Measurements from ENCODE around the gene LHFPL4. TPM values are rescaled to one million over a fixed set of nuclear protein-coding genes. Genes with fewer than 3 reads are reported as not detected.

LHFPL4 gene
- polyA plus RNA-seq, 3 donors, result not detected

- Histone ChIP-seq H3K4me3 (replicated peaks in 1 of 3; ENCODE audit: low read depth in 2 of 3, low read length in 3 of 3) (no peak overlapping the region), H3K27me3 (ENCODE audit: control insufficient read depth in 2 of 2, insufficient read depth in 2 of 2, low read length in 2 of 2) (no peaks in the 10 kb centered on the region), H3K9ac (ENCODE audit: insufficient read depth, low read length, poor library complexity, severe bottlenecking) (no peak overlapping the region), H2AFZ (ENCODE audit: insufficient read depth, low read depth, low read length, poor library complexity, severe bottlenecking) (no peak overlapping the region), H3K27ac (ENCODE audit: low read depth in 1 of 2, low read length in 2 of 2) (peak overlapping the region in 1 of 2 donors; percentile 62), H3K79me2 (ENCODE audit: insufficient read depth, low read length) (no peaks in the 10 kb centered on the region), H3K36me3 (replicated peaks in 1 of 2; ENCODE audit: control insufficient read depth in 1 of 2, insufficient read depth in 2 of 2, low read length in 2 of 2) (peaks cover 95 to 97% of the 10 kb centered on the region in 2 donors), H4K20me1 (ENCODE audit: insufficient read depth, low read length) (peaks cover 19% of the 10 kb centered on the region), H3K9me3 (replicated peaks in 1 of 2; ENCODE audit: control insufficient read depth in 1 of 2, insufficient read depth in 1 of 2, low read length in 2 of 2) (no peaks in the 10 kb centered on the region), H3K4me2 (replicated peaks; ENCODE audit: extremely low read depth, low read length, poor library complexity, severe bottlenecking) (no peak overlapping the region), H3K4me1 (ENCODE audit: control insufficient read depth in 1 of 2, insufficient read depth in 2 of 2, low read length in 2 of 2) (no peaks in the 10 kb centered on the region)
- intact Hi-C loops (cut with micrococcal nuclease), result loop anchor here in 1 of 2 donors (10.0 kb wide), 1 partner anchor 212 kb away; no protein-coding TSS in a partner anchor
- WGBS (ENCODE audit: insufficient coverage), result no CpG with 5 or more reads among the region's 2 CpGs
- Mint-ChIP-seq H3K27ac (peak overlapping the region in 4 of 7 donors; percentile 65 to 85 (median 74)), H3K4me3 (no peak overlapping the region), H3K9me3 (no peaks in the 10 kb centered on the region), H3K27me3 (ENCODE audit: low read depth in 3 of 3) (peaks cover 0 to 1% (median 0%) of the 10 kb centered on the region in 3 donors), H3K4me1 (peaks cover 2% of the 10 kb centered on the region), H3K36me3 (peaks cover 71 to 85% of the 10 kb centered on the region in 2 donors)
- no peak for DNase-seq
- TF ChIP-seq CTCF (IDR thresholded peaks at IDR 0.05), result no peak
Observed at GRCh38 chr3:9452417-9452816, 101.2 kb downstream of the LHFPL4 start.

GRCh38 chr3:9450991-9451390, 102.6 kb downstream of the LHFPL4 start:
- Mint-ChIP-seq H3K4me3 (no peak overlapping the region), H3K27me3 (ENCODE audit: low read depth in 3 of 3) (peaks cover 0 to 2% (median 0%) of the 10 kb centered on the region in 3 donors), H3K4me1 (peaks cover 2% of the 10 kb centered on the region), H3K36me3 (peaks cover 79 to 85% of the 10 kb centered on the region in 2 donors), H3K9me3 (no peaks in the 10 kb centered on the region), H3K27ac (no peak overlapping the region)
- Histone ChIP-seq H3K9ac (ENCODE audit: insufficient read depth, low read length, poor library complexity, severe bottlenecking) (no peak overlapping the region), H3K79me2 (ENCODE audit: insufficient read depth, low read length) (no peaks in the 10 kb centered on the region), H3K36me3 (replicated peaks in 1 of 2; ENCODE audit: control insufficient read depth in 1 of 2, insufficient read depth in 2 of 2, low read length in 2 of 2) (peaks cover 95 to 100% of the 10 kb centered on the region in 2 donors), H3K4me2 (replicated peaks; ENCODE audit: extremely low read depth, low read length, poor library complexity, severe bottlenecking) (no peak overlapping the region), H3K4me3 (replicated peaks in 1 of 3; ENCODE audit: low read depth in 2 of 3, low read length in 3 of 3) (no peak overlapping the region), H3K4me1 (ENCODE audit: control insufficient read depth in 1 of 2, insufficient read depth in 2 of 2, low read length in 2 of 2) (no peaks in the 10 kb centered on the region), H4K20me1 (ENCODE audit: insufficient read depth, low read length) (peaks cover 19% of the 10 kb centered on the region), H2AFZ (ENCODE audit: insufficient read depth, low read depth, low read length, poor library complexity, severe bottlenecking) (no peak overlapping the region), H3K27ac (ENCODE audit: low read depth in 1 of 2, low read length in 2 of 2) (peak overlapping the region in 1 of 2 donors; percentile 62), H3K9me3 (replicated peaks in 1 of 2; ENCODE audit: control insufficient read depth in 1 of 2, insufficient read depth in 1 of 2, low read length in 2 of 2) (no peaks in the 10 kb centered on the region), H3K27me3 (ENCODE audit: control insufficient read depth in 2 of 2, insufficient read depth in 2 of 2, low read length in 2 of 2) (no peaks in the 10 kb centered on the region)
- WGBS (ENCODE audit: insufficient coverage), result no CpG with 5 or more reads among the region's 2 CpGs
- intact Hi-C loops (cut with micrococcal nuclease), result loop anchor here in 1 of 2 donors (10.0 kb wide), 1 partner anchor 214 kb away; no protein-coding TSS in a partner anchor
- no peak for TF ChIP-seq CTCF (IDR thresholded peaks at IDR 0.05)
- DNase-seq, result no peak
